Endothelial cell of umbilical vein (primary cell): ENCODE measurements around the gene SLC7A11. TPM values are rescaled to one million over a fixed set of nuclear protein-coding genes. Genes with fewer than 3 reads are reported as not detected.

Source experiments
- BruUV-seq: library from RNA; stranded (reverse); fragments of 400-500 nt; replicated peaks from 2 replicates; lab custom pipeline; 2021; lab: Mats Ljungman, UMichigan
- CTCF ChIA-PET: fragments of 300-600, 350-600 bp; sonication (Branson Sonifier 250); formaldehyde crosslinking; loops from one replicate; lab custom pipeline; 2021; ENCODE audit warnings: antibody characterized with exemption, inconsistent platforms; lab: Charles Lee
- POLR2A ChIA-PET: fragments of 300-600, 350-600 bp; sonication (Branson Sonifier 250); formaldehyde crosslinking; loops from one replicate; lab custom pipeline; 2021; ENCODE audit warnings: antibody characterized with exemption, inconsistent platforms; lab: Charles Lee
- DNase-seq: peaks from one replicate; pipeline ENCODE4 v3.0.0-alpha.2; 2011; ENCODE audit warnings: low read depth, low spot score
- FAIRE-seq: peaks from 2 replicates; lab custom pipeline; 2011; peaks lifted over from hg19 to GRCh38; lab: Jason Lieb, UNC
- H2AFZ ChIP-seq: 2 replicates; pipeline ENCODE4 v1.6.0; 2012; ENCODE audit warnings: low read depth, low read length, control low read depth, inconsistent platforms
- H3K27ac ChIP-seq: 2 replicates; pipeline ENCODE4 v1.5.1; 2011; ENCODE audit warnings: low read depth, mild to moderate bottlenecking, control low read depth, low read length, moderate library complexity; ENCODE audit not compliant: insufficient read depth
- H3K27me3 ChIP-seq, 2 experiments: 2 replicates each; pipeline versions ENCODE4 v1.6.0 to v1.6.1; 2011; ENCODE audit warnings: low read length in 2 of 2, mixed read lengths in 1 of 2; ENCODE audit not compliant: control insufficient read depth in 2 of 2, insufficient read depth in 2 of 2
- H3K36me3 ChIP-seq, 2 experiments: 2 replicates in 1 of 2; 3 replicates in 1 of 2; pipeline ENCODE4 v1.5.1; 2011; ENCODE audit warnings: low read length in 2 of 2, mild to moderate bottlenecking in 1 of 2, moderate library complexity in 1 of 2; ENCODE audit not compliant: control insufficient read depth in 2 of 2, insufficient read depth in 2 of 2; ENCODE audit errors: extremely low read depth in 1 of 2
- H3K4me1 ChIP-seq: 3 replicates; pipeline ENCODE4 v1.5.1; 2011; ENCODE audit warnings: mild to moderate bottlenecking, low read length; ENCODE audit not compliant: control insufficient read depth, insufficient read depth; ENCODE audit errors: extremely low read depth
- H3K4me2 ChIP-seq: 2 replicates; pipeline ENCODE4 v1.6.1; 2011; ENCODE audit warnings: low read length, control low read depth, mixed read lengths; ENCODE audit not compliant: insufficient read depth
- H3K4me3 ChIP-seq, 3 experiments: fragments of 200-600 bp in 1 of 3; sonication (generic), shearing (Covaris generic) in 1 of 3; replicated peaks in 1 of 3; 2 replicates each; pipeline ENCODE4 v1.5.1; 2011 to 2016; ENCODE audit warnings: control low read depth in 3 of 3, low read length in 3 of 3, mild to moderate bottlenecking in 2 of 3, inconsistent platforms in 1 of 3, low read depth in 1 of 3, moderate library complexity in 1 of 3; ENCODE audit not compliant: insufficient read depth in 1 of 3
- H3K79me2 ChIP-seq: 2 replicates; pipeline ENCODE4 v1.6.0; 2012; ENCODE audit warnings: low read length, inconsistent platforms; ENCODE audit not compliant: control insufficient read depth, insufficient read depth
- H3K9ac ChIP-seq: replicated peaks from 2 replicates; pipeline ENCODE3; 2011; ENCODE audit warnings: low read length, control low read depth; ENCODE audit not compliant: insufficient read depth; ENCODE audit errors: extremely low read depth
- H3K9me1 ChIP-seq: replicated peaks from 3 replicates; pipeline ENCODE4 v1.6.0; 2011; ENCODE audit warnings: mild to moderate bottlenecking, low read length; ENCODE audit not compliant: control insufficient read depth, insufficient read depth; ENCODE audit errors: extremely low read depth
- H3K9me3 ChIP-seq: replicated peaks from 2 replicates; pipeline ENCODE4 v1.5.1; 2012; ENCODE audit warnings: low read length, inconsistent platforms; ENCODE audit not compliant: control insufficient read depth, insufficient read depth
- H4K20me1 ChIP-seq: replicated peaks from 2 replicates; pipeline ENCODE3; 2011; ENCODE audit warnings: mild to moderate bottlenecking, low read length; ENCODE audit not compliant: control insufficient read depth, insufficient read depth; ENCODE audit errors: extremely low read depth
- EZH2 ChIP-seq: IDR thresholded peaks from 2 replicates; pipeline ENCODE4 v1.6.1; 2012; ENCODE audit warnings: borderline replicate concordance, low read depth, mild to moderate bottlenecking, moderate library complexity, low read length, inconsistent platforms; ENCODE audit not compliant: severe bottlenecking
- GATA2 ChIP-seq: IDR thresholded peaks from 2 replicates; pipeline ENCODE4 v1.7.0; 2011; ENCODE audit warnings: low read depth, mild to moderate bottlenecking, moderate library complexity, mixed read lengths, low read length; ENCODE audit not compliant: insufficient read length, insufficient read depth
- JUN ChIP-seq: IDR thresholded peaks from 2 replicates; pipeline ENCODE4 v1.6.1; 2011; ENCODE audit warnings: borderline replicate concordance, low read depth; ENCODE audit not compliant: insufficient read length, insufficient read depth
- MYC ChIP-seq: IDR thresholded peaks from one replicate; pipeline ENCODE4 v1.6.1; 2011; ENCODE audit warnings: mild to moderate bottlenecking, low read depth, low read length
- POLR2A ChIP-seq: IDR thresholded peaks from 2 replicates; pipeline ENCODE4 v1.6.1; 2012; ENCODE audit warnings: low read depth, mild to moderate bottlenecking, control low read depth, low read length
- dilution Hi-C: fragments of 300-500 bp; cut with MboI; formaldehyde crosslinking; loops from one replicate; pipeline ENCODE4 v1.15.0; 2019; ENCODE audit warnings: low sequenced_read_pairs; ENCODE audit not compliant: extremely low pct_ligation_motif_present
- intact Hi-C: fragments of 100-400 bp; cut with micrococcal nuclease; formaldehyde crosslinking; loops from one replicate; pipeline ENCODE4 v1.10.0; 2022
- polyA plus RNA-seq, 4 experiments: library from polyadenylated mRNA; depleted of rRNA in 3 of 4; stranded (reverse) in 3 of 4; unstranded in 1 of 4; fragments of >200 nt; gene quantifications; 2 replicates each; pipeline versions ENCODE4 v1.2.1 to v1.2.3, GENCODE V29; 2011 to 2012; ENCODE audit warnings: missing spikeins in 1 of 4
- total RNA-seq: library from RNA; stranded (reverse); gene quantifications from 2 replicates; pipeline ENCODE4 v1.2.3, GENCODE V29; 2021
- TF ChIP-seq, protein P1 (sequence below), 2 donors: IDR thresholded peaks; 1 replicate in 1 of 2; 2 replicates in 1 of 2; pipeline ENCODE4 v1.5.1; 2011; ENCODE audit warnings: low read length in 2 of 2, mild to moderate bottlenecking in 2 of 2, moderate library complexity in 2 of 2, control low read depth in 1 of 2, inconsistent platforms in 1 of 2, low read depth in 1 of 2; ENCODE audit not compliant: insufficient read depth in 1 of 2; ENCODE audit errors: extremely low read depth in 1 of 2

SLC7A11 gene
- total and polyA plus RNA-seq, 2 donors (not counting 3 experiments of a cell fraction or from before 2014, with no cell fraction given): 28.4 to 82.7 TPM

DNA sequence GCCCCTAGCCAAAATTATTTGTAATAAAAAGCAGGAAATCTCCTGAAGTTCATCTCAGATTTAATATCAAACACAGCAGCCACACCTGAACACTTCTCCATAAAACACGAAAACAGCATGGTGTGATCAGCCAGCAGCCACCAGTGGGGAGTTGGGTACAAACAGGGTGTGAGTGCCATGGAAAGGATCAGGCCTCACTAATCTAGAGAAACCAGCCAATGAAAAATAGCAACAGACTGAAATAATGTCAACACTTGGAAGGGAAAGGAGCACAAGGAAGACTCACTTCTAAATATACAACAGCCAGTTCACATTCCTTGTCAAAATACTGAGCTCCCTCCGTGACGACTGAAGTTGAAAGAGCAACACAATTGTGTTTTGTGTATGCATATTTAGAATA, 46.0 kb downstream of the SLC7A11 start:
- Histone ChIP-seq H3K4me1 (peaks cover 47% of the 10 kb centered on the region), H3K9ac (no peak overlapping the region), H3K79me2 (peaks cover 60% of the 10 kb centered on the region), H3K4me2 (no peak overlapping the region), H4K20me1 (no peaks in the 10 kb centered on the region), H3K9me1 (no peaks in the 10 kb centered on the region), H3K4me3 (no peak overlapping the region), H3K36me3 (peaks cover 0 to 16% of the 10 kb centered on the region in 2 experiments), H3K27me3 (no peaks in the 10 kb centered on the region), H3K27ac (no peak overlapping the region), H3K9me3 (no peaks in the 10 kb centered on the region), H2AFZ (no peak overlapping the region)
- TF ChIP-seq JUN: no peak
- DNase-seq: no peak
- CTCF ChIA-PET: no interaction called here
- intact Hi-C loops (no loop called here), dilution Hi-C loops (no loop called here)
- no peak for FAIRE-seq
- no TSS peak for BruUV-seq
- POLR2A ChIA-PET: interaction anchor here (0.6 kb wide), 1 partner anchor 46 kb away, joined by 3 read pairs; the partner anchor contains the start of gene SLC7A11

DNA sequence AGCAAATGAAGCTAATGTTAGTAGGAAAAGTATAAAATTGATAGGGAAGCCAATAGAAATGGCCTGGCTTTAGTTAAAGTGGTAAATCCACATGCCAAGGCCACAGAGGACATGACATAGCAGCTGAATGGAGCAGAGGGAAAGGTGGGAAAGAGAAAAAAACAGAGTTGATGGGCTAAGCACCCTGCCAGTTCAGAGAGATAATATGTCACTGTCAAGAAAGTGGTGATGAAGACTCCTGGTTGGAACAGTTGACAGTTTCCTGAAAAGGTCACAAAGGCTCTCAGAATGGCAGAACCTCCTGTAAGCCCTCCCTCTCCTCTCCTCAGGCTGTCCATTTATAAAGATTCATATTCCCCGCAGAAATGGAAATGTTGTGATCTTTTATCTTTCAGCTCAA, 48.2 kb downstream of the SLC7A11 start:
- no peak overlapping the region for H3K4me2 ChIP-seq
- no peaks in the 10 kb centered on the region for H3K9me1 ChIP-seq
- no peak overlapping the region for H3K27ac ChIP-seq
- H3K9ac ChIP-seq: no peak overlapping the region
- FAIRE-seq: no peak
- peaks cover 0 to 14% of the 10 kb centered on the region in 2 experiments for H3K36me3 ChIP-seq
- H3K27me3 ChIP-seq: no peaks in the 10 kb centered on the region
- BruUV-seq: no TSS peak
- dilution Hi-C loops (no loop called here), intact Hi-C loops (no loop called here)
- ChIA-PET CTCF (interaction anchor here (0.9 kb wide), 1 partner anchor 11 kb away, joined by 5 read pairs; no protein-coding TSS in a partner anchor), POLR2A (no interaction called here)
- no peaks in the 10 kb centered on the region for H4K20me1 ChIP-seq
- H3K9me3 ChIP-seq: no peaks in the 10 kb centered on the region
- H2AFZ ChIP-seq: no peak overlapping the region
- H3K79me2 ChIP-seq: peaks cover 59% of the 10 kb centered on the region
- H3K4me3 ChIP-seq: no peak overlapping the region
- TF ChIP-seq GATA2 (no peak), POLR2A (no peak), EZH2 (no peak), MYC (no peak)
- TF ChIP-seq, protein P1, sequence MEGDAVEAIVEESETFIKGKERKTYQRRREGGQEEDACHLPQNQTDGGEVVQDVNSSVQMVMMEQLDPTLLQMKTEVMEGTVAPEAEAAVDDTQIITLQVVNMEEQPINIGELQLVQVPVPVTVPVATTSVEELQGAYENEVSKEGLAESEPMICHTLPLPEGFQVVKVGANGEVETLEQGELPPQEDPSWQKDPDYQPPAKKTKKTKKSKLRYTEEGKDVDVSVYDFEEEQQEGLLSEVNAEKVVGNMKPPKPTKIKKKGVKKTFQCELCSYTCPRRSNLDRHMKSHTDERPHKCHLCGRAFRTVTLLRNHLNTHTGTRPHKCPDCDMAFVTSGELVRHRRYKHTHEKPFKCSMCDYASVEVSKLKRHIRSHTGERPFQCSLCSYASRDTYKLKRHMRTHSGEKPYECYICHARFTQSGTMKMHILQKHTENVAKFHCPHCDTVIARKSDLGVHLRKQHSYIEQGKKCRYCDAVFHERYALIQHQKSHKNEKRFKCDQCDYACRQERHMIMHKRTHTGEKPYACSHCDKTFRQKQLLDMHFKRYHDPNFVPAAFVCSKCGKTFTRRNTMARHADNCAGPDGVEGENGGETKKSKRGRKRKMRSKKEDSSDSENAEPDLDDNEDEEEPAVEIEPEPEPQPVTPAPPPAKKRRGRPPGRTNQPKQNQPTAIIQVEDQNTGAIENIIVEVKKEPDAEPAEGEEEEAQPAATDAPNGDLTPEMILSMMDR (IDR thresholded peaks at IDR 0.05; ENCODE audit: extremely low read depth in 1 of 2, insufficient read depth in 1 of 2, low read depth in 1 of 2, low read length in 2 of 2): no peak
- H3K4me1 ChIP-seq: peaks cover 25% of the 10 kb centered on the region
- DNase-seq: no peak
